ENCODE data around the gene COL12A1.
A peak's percentile ranks its signal among the peaks of the same experiment; 100 is the strongest.

The COL12A1 gene

GRCh38 chr6:75205776-75206575 lies at the start of gene COL12A1:
COL12A1 (minus strand) TSS chr6:75206053; CDS start chr6:75202792, 3,261 bp downstream.
- TF ChIP-seq ZNF274 (IDR thresholded peaks at IDR 0.05; ENCODE audit: low read depth, low read length), result no peak
- TF ChIP-seq YY1 (IDR thresholded peaks at IDR 0.05; ENCODE audit: insufficient read depth, insufficient read length), result no peak
- no peak for TF ChIP-seq SUZ12 (IDR thresholded peaks at IDR 0.05; ENCODE audit: extremely low read depth, insufficient read depth, insufficient read length)
- peak within 1 kb of the TSS; percentile 57 for H3K4me3 ChIP-seq (ENCODE audit: insufficient read length, low read depth)
- no peaks in the 10 kb centered on the region for H3K9me3 ChIP-seq (ENCODE audit: insufficient read depth, low read length)
- no peaks in the 10 kb centered on the region for H3K36me3 ChIP-seq (ENCODE audit: insufficient read depth, insufficient read length, low read length)
- peaks cover 89% of the 10 kb centered on the region for H3K27me3 ChIP-seq (ENCODE audit: insufficient read depth, insufficient read length)
- peak within 1 kb of the TSS; percentile 61 for H3K9ac ChIP-seq (ENCODE audit: insufficient read length, low read depth)
- H3K4me1 ChIP-seq (ENCODE audit: insufficient read depth, insufficient read length), result no peaks in the 10 kb centered on the region
- no peak for DNase-seq (ENCODE audit: low read depth, low spot score)

GRCh38 chr6:75250552-75250951 lies 44.7 kb upstream of the COL12A1 start:
- no peaks in the 10 kb centered on the region for H3K4me1 ChIP-seq (ENCODE audit: insufficient read depth, insufficient read length)
- TF ChIP-seq ZNF274 (IDR thresholded peaks at IDR 0.05; ENCODE audit: low read depth, low read length) (no peak), SUZ12 (IDR thresholded peaks at IDR 0.05; ENCODE audit: extremely low read depth, insufficient read depth, insufficient read length) (no peak), YY1 (IDR thresholded peaks at IDR 0.05; ENCODE audit: insufficient read depth, insufficient read length) (no peak)
- H3K4me3 ChIP-seq (ENCODE audit: insufficient read length, low read depth), result no peak overlapping the region
- no peaks in the 10 kb centered on the region for H3K27me3 ChIP-seq (ENCODE audit: insufficient read depth, insufficient read length)
- H3K9me3 ChIP-seq (ENCODE audit: insufficient read depth, low read length), result no peaks in the 10 kb centered on the region
- DNase-seq (ENCODE audit: low read depth, low spot score), result no peak
- H3K9ac ChIP-seq (ENCODE audit: insufficient read length, low read depth), result no peak overlapping the region
- peaks cover 10% of the 10 kb centered on the region for H3K36me3 ChIP-seq (ENCODE audit: insufficient read depth, insufficient read length, low read length)

- Histone ChIP-seq H3K9ac (ENCODE audit: insufficient read length, low read depth) (no peak overlapping the region), H3K36me3 (ENCODE audit: insufficient read depth, insufficient read length, low read length) (peaks cover 3% of the 10 kb centered on the region)
Observed at GRCh38 chr6:75249837-75250236, 44.0 kb upstream of the COL12A1 start.

GRCh38 chr6:75246386-75246785 lies 40.5 kb upstream of the COL12A1 start:
- Histone ChIP-seq H3K9me3 (ENCODE audit: insufficient read depth, low read length) (no peaks in the 10 kb centered on the region), H3K4me3 (ENCODE audit: insufficient read length, low read depth) (no peak overlapping the region), H3K27me3 (ENCODE audit: insufficient read depth, insufficient read length) (no peaks in the 10 kb centered on the region), H3K4me1 (ENCODE audit: insufficient read depth, insufficient read length) (no peaks in the 10 kb centered on the region), H3K9ac (ENCODE audit: insufficient read length, low read depth) (no peak overlapping the region), H3K36me3 (ENCODE audit: insufficient read depth, insufficient read length, low read length) (peaks cover 1% of the 10 kb centered on the region)
- TF ChIP-seq SUZ12 (IDR thresholded peaks at IDR 0.05; ENCODE audit: extremely low read depth, insufficient read depth, insufficient read length) (no peak), YY1 (IDR thresholded peaks at IDR 0.05; ENCODE audit: insufficient read depth, insufficient read length) (no peak), ZNF274 (IDR thresholded peaks at IDR 0.05; ENCODE audit: low read depth, low read length) (no peak)
- DNase-seq (ENCODE audit: low read depth, low spot score), result no peak

More at GRCh38 chr6:75249837-75250236, 44.0 kb upstream of the COL12A1 start:
- Histone ChIP-seq H3K4me3 (ENCODE audit: insufficient read length, low read depth) (no peak overlapping the region), H3K9me3 (ENCODE audit: insufficient read depth, low read length) (no peaks in the 10 kb centered on the region), H3K4me1 (ENCODE audit: insufficient read depth, insufficient read length) (no peaks in the 10 kb centered on the region), H3K27me3 (ENCODE audit: insufficient read depth, insufficient read length) (no peaks in the 10 kb centered on the region)
- TF ChIP-seq YY1 (IDR thresholded peaks at IDR 0.05; ENCODE audit: insufficient read depth, insufficient read length) (no peak), ZNF274 (IDR thresholded peaks at IDR 0.05; ENCODE audit: low read depth, low read length) (no peak), SUZ12 (IDR thresholded peaks at IDR 0.05; ENCODE audit: extremely low read depth, insufficient read depth, insufficient read length) (no peak)
- DNase-seq (ENCODE audit: low read depth, low spot score), result no peak

GRCh38 chr6:75244063-75244584 lies 38.3 kb upstream of the COL12A1 start:
- DNase-seq (ENCODE audit: low read depth, low spot score), result no peak
- H3K9ac ChIP-seq (ENCODE audit: insufficient read length, low read depth), result peak overlapping the region; percentile 87
- no peaks in the 10 kb centered on the region for H3K27me3 ChIP-seq (ENCODE audit: insufficient read depth, insufficient read length)
- H3K4me1 ChIP-seq (ENCODE audit: insufficient read depth, insufficient read length), result no peaks in the 10 kb centered on the region
- no peaks in the 10 kb centered on the region for H3K9me3 ChIP-seq (ENCODE audit: insufficient read depth, low read length)
- no peak for TF ChIP-seq ZNF274 (IDR thresholded peaks at IDR 0.05; ENCODE audit: low read depth, low read length)
- no peak for TF ChIP-seq YY1 (IDR thresholded peaks at IDR 0.05; ENCODE audit: insufficient read depth, insufficient read length)
- TF ChIP-seq SUZ12 (IDR thresholded peaks at IDR 0.05; ENCODE audit: extremely low read depth, insufficient read depth, insufficient read length), result no peak
- peak overlapping the region; percentile 69 for H3K4me3 ChIP-seq (ENCODE audit: insufficient read length, low read depth)
- peaks cover 23% of the 10 kb centered on the region for H3K36me3 ChIP-seq (ENCODE audit: insufficient read depth, insufficient read length, low read length)

- Histone ChIP-seq H3K9ac (ENCODE audit: insufficient read length, low read depth) (peak within 1 kb of the TSS; percentile 87), H3K36me3 (ENCODE audit: insufficient read depth, insufficient read length, low read length) (peaks cover 28% of the 10 kb centered on the region), H3K27me3 (ENCODE audit: insufficient read depth, insufficient read length) (no peaks in the 10 kb centered on the region), H3K4me1 (ENCODE audit: insufficient read depth, insufficient read length) (no peaks in the 10 kb centered on the region), H3K4me3 (ENCODE audit: insufficient read length, low read depth) (peak within 1 kb of the TSS; percentile 69), H3K9me3 (ENCODE audit: insufficient read depth, low read length) (no peaks in the 10 kb centered on the region)
- no peak for TF ChIP-seq ZNF274 (IDR thresholded peaks at IDR 0.05; ENCODE audit: low read depth, low read length)
- TF ChIP-seq YY1 (IDR thresholded peaks at IDR 0.05; ENCODE audit: insufficient read depth, insufficient read length), result peak; percentile 60
- peak; percentile 86 for DNase-seq (ENCODE audit: low read depth, low spot score)
Observed at GRCh38 chr6:75243333-75244062, 37.6 kb upstream of the COL12A1 start, which contains the start of gene COX7A2. COX7A2 (minus strand) TSS chr6:75243801; CDS start chr6:75243734, 67 bp downstream.

- no peak for TF ChIP-seq YY1 (IDR thresholded peaks at IDR 0.05; ENCODE audit: insufficient read depth, insufficient read length)
- TF ChIP-seq SUZ12 (IDR thresholded peaks at IDR 0.05; ENCODE audit: extremely low read depth, insufficient read depth, insufficient read length), result no peak
- no peak for TF ChIP-seq ZNF274 (IDR thresholded peaks at IDR 0.05; ENCODE audit: low read depth, low read length)
- H3K4me3 ChIP-seq (ENCODE audit: insufficient read length, low read depth), result no peak overlapping the region
- peaks cover 42% of the 10 kb centered on the region for H3K36me3 ChIP-seq (ENCODE audit: insufficient read depth, insufficient read length, low read length)
- H3K9me3 ChIP-seq (ENCODE audit: insufficient read depth, low read length), result no peaks in the 10 kb centered on the region
- H3K9ac ChIP-seq (ENCODE audit: insufficient read length, low read depth), result no peak overlapping the region
- no peak for DNase-seq (ENCODE audit: low read depth, low spot score)
- no peaks in the 10 kb centered on the region for H3K27me3 ChIP-seq (ENCODE audit: insufficient read depth, insufficient read length)
- H3K4me1 ChIP-seq (ENCODE audit: insufficient read depth, insufficient read length), result no peaks in the 10 kb centered on the region
Observed at GRCh38 chr6:75236630-75237029, 30.8 kb upstream of the COL12A1 start.
